ENCODE results near the gene NVL. TPM values are rescaled to one million over a fixed set of nuclear protein-coding genes. Genes with fewer than 3 reads are reported as not detected.

Gene NVL
- total and polyA plus RNA-seq, 7 experiments from 2014 or later = 16.1 to 48.6 (median 24.7) TPM

- Histone ChIP-seq H3K36me3 (ENCODE audit: control insufficient read depth in 2 of 3, insufficient read depth in 3 of 3, low read length in 3 of 3) (no peaks in the 10 kb centered on the region), H3K27ac (ENCODE audit: low read depth, low read length) (no peak overlapping the region), H3K4me1 (ENCODE audit: control insufficient read depth in 2 of 2, insufficient read depth in 2 of 2, low read length in 2 of 2) (peaks cover 16 to 26% of the 10 kb centered on the region in 2 donors), H3K4me3 (ENCODE audit: low read length) (no peak overlapping the region), H3K27me3 (ENCODE audit: control insufficient read depth in 2 of 2, insufficient read depth in 2 of 2, low read length in 2 of 2) (no peaks in the 10 kb centered on the region), H3K9me3 (ENCODE audit: control insufficient read depth in 2 of 3, low read length in 3 of 3) (no peaks in the 10 kb centered on the region)
- Mint-ChIP-seq H3K27me3 (peaks cover 0 to under 1% (median 0%) of the 10 kb centered on the region in 5 donors), H3K4me1 (peaks cover 30 to 44% (median 39%) of the 10 kb centered on the region in 7 donors), H3K27ac (peak overlapping the region; percentile 71 to 96 (median 91)), H3K36me3 (peaks cover 0 to 14% (median 0%) of the 10 kb centered on the region in 5 donors), H3K4me3 (peak overlapping the region in 2 of 10 donors; percentile 9 to 42), H3K9me3 (peaks cover 0 to 2% (median 0%) of the 10 kb centered on the region in 11 donors)
- ChIA-PET POLR2A (interaction anchor here (4.1 kb wide), 1 partner anchor 12 kb away, joined by 28 read pairs; no protein-coding TSS in a partner anchor), CTCF (interaction anchor here (1.0 kb wide), 1 partner anchor 12 kb away, joined by 3 read pairs; no protein-coding TSS in a partner anchor)
- intact Hi-C loops (cut with micrococcal nuclease) = loop anchor here (5.0 to 10.0 kb wide), 8 partner anchors 66 to 1466 kb away; partner anchors contain the start of genes AIDA (in 1 of the 2), BROX (in 1 of the 2), CAPN2 (in 1 of the 2) and LBR (in 1 of the 2)
- ATAC-seq (no peak), DNase-seq (no peak)
Observed at GRCh38 chr1:224180783-224181452, 149.1 kb downstream of the NVL start.

GRCh38 chr1:224178894-224179293 lies 151.1 kb downstream of the NVL start:
- peaks cover 0 to 12% (median 0%) of the 10 kb centered on the region in 5 donors for H3K27me3 Mint-ChIP-seq
- CTCF ChIA-PET = interaction anchor here (0.6 to 1.9 kb wide), 2 partner anchors 10 to 166 kb away, joined by 3 to 4 read pairs; no protein-coding TSS in a partner anchor
- H3K36me3 ChIP-seq (ENCODE audit: control insufficient read depth in 2 of 3, insufficient read depth in 3 of 3, low read length in 3 of 3) = no peaks in the 10 kb centered on the region
- peaks cover 19 to 30% (median 26%) of the 10 kb centered on the region in 7 donors for H3K4me1 Mint-ChIP-seq
- no peak overlapping the region for H3K27ac Mint-ChIP-seq
- H3K27ac ChIP-seq (ENCODE audit: low read depth, low read length) = no peak overlapping the region
- ATAC-seq = no peak
- H3K4me3 Mint-ChIP-seq = no peak overlapping the region
- H3K9me3 ChIP-seq (ENCODE audit: control insufficient read depth in 2 of 3, low read length in 3 of 3) = no peaks in the 10 kb centered on the region
- H3K27me3 ChIP-seq (ENCODE audit: control insufficient read depth in 2 of 2, insufficient read depth in 2 of 2, low read length in 2 of 2) = no peaks in the 10 kb centered on the region
- H3K4me1 ChIP-seq (ENCODE audit: control insufficient read depth in 2 of 2, insufficient read depth in 2 of 2, low read length in 2 of 2) = peaks cover 9 to 10% of the 10 kb centered on the region in 2 donors
- H3K4me3 ChIP-seq (ENCODE audit: low read length) = no peak overlapping the region
- H3K9me3 Mint-ChIP-seq = peaks cover 0 to 2% (median 0%) of the 10 kb centered on the region in 11 donors
- intact Hi-C loops (cut with micrococcal nuclease) = no loop called here
- no peak for DNase-seq
- POLR2A ChIA-PET = interaction anchor here (0.6 to 1.2 kb wide), 3 partner anchors 8 to 1219 kb away, joined by 3 read pairs; no protein-coding TSS in a partner anchor
- H3K36me3 Mint-ChIP-seq = peaks cover 0 to 2% (median 0%) of the 10 kb centered on the region in 5 donors

DNA sequence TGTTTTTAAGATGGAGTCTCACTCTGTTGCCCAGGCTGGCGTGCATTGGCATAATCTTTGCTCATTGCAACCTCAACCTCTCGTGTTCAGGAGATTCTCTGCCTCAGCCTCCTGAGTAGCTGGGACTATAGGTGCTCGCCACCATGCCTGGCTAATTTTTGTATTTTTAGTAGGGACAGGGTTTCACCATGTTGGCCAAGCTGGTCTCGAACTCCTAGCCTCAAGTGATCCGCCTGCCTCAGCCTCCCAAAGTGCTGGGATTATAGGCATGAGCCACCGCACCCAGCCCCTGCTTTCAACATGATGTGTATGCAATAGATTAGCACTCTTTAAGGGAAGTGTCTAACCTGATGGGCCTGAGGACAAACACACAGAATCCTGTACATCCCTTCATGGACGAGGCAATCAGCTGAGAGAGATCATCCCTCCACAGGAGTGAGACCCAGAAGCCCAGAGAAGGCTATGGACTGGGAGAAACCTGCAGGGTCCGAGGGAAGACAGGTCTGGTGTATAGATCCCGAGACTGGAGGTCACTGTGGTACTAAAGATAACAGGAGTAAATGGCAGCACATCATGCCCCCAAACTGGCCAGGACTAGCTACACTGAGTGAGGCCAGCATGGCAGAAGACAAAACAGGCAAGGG lies 152.5 kb downstream of the NVL start:
- Histone ChIP-seq H3K36me3 (ENCODE audit: control insufficient read depth in 2 of 3, insufficient read depth in 3 of 3, low read length in 3 of 3) (no peaks in the 10 kb centered on the region), H3K27me3 (ENCODE audit: control insufficient read depth in 2 of 2, insufficient read depth in 2 of 2, low read length in 2 of 2) (no peaks in the 10 kb centered on the region), H3K9me3 (ENCODE audit: control insufficient read depth in 2 of 3, low read length in 3 of 3) (no peaks in the 10 kb centered on the region), H3K4me3 (ENCODE audit: low read length) (no peak overlapping the region), H3K4me1 (ENCODE audit: control insufficient read depth in 2 of 2, insufficient read depth in 2 of 2, low read length in 2 of 2) (peaks cover 8 to 10% of the 10 kb centered on the region in 2 donors), H3K27ac (ENCODE audit: low read depth, low read length) (no peak overlapping the region)
- Mint-ChIP-seq H3K4me1 (peaks cover 17 to 29% (median 25%) of the 10 kb centered on the region in 7 donors), H3K4me3 (no peak overlapping the region), H3K27me3 (peaks cover 0 to 17% (median 0%) of the 10 kb centered on the region in 5 donors), H3K27ac (no peak overlapping the region), H3K9me3 (peaks cover 0 to 2% (median 0%) of the 10 kb centered on the region in 11 donors), H3K36me3 (peaks cover 0 to 2% (median 0%) of the 10 kb centered on the region in 5 donors)
- no peak for ATAC-seq
- ChIA-PET CTCF (interaction anchor here (0.6 kb wide), 1 partner anchor 37 kb away, joined by 3 read pairs; no protein-coding TSS in a partner anchor), POLR2A (no interaction called here)
- intact Hi-C loops (cut with micrococcal nuclease) = no loop called here
- DNase-seq = no peak

Small RNA genes lying within 50 kb of the gene (microRNA-seq; reads per million reads assigned to microRNA genes)
- 5.2 reads per million, percentile 4 among the genes with 10 or more reads in this experiment for gene MIR320B2 (ENCODE audit: borderline microRNAs expressed)

Other genes starting within 250 kb of the NVL start
- gene FBXO28, start 216.1 kb downstream of the NVL start, total RNA-seq = 10 to 100 TPM; 25.2 to 37.8 (median 26.5) TPM
- gene FBXO28, start 216.1 kb downstream of the NVL start, polyA plus RNA-seq = 10 to 100 TPM; 15.1 to 15.8 TPM
- 10 to 100 TPM; 35.4 to 86.0 (median 38.3) TPM for gene DEGS1, start 146.9 kb downstream of the NVL start, total RNA-seq
- gene DEGS1, start 146.9 kb downstream of the NVL start, polyA plus RNA-seq = 10 to 100 TPM; 63.2 to 79.6 TPM
- gene CNIH4, start 26.7 kb upstream of the NVL start, total RNA-seq = 10 to 100 TPM; 28.1 to 42.0 (median 39.8) TPM
- gene CNIH4, start 26.7 kb upstream of the NVL start, polyA plus RNA-seq = 10 to 100 TPM; 29.6 to 44.8 TPM
- 100 to 1,000 TPM in 3 of 5 experiments, 10 to 100 TPM in 2; 80.5 to 164 (median 104) TPM for gene WDR26, start 104.6 kb upstream of the NVL start, total RNA-seq
- gene WDR26, start 104.6 kb upstream of the NVL start, polyA plus RNA-seq = 1 to 10 TPM; 1.7 to 3.1 TPM